IMR-90 (cell line): Measurements from ENCODE around the gene TM9SF4. TPM values are rescaled to one million over a fixed set of nuclear protein-coding genes. Genes with fewer than 3 reads are reported as not detected.

Source experiments
- ATAC-seq: fragments of 200-7000 bp; cut with Tn5 transposase; 2 replicates; pipeline ENCODE4 v1.9.1; 2020; ENCODE audit warnings: low read depth, mild to moderate bottlenecking, moderate library complexity
- BruUV-seq: library from RNA; stranded (reverse); fragments of 400-500 nt; replicated peaks from 2 replicates; lab custom pipeline; 2021; lab: Mats Ljungman, UMichigan
- CTCF ChIA-PET: fragments of 300-600 bp; formaldehyde crosslinking; extraction: SDS; loops from one replicate; lab custom pipeline; 2021; ENCODE audit warnings: antibody characterized with exemption; lab: Yijun Ruan, JAX
- POLR2A ChIA-PET: fragments of 300-600 bp; sonication (Branson Sonifier 250); formaldehyde crosslinking; loops from one replicate; lab custom pipeline; 2022; ENCODE audit warnings: antibody characterized with exemption; ENCODE audit not compliant: unreplicated experiment; lab: Charles Lee
- DNase-seq: peaks from one replicate; pipeline ENCODE4 v3.0.0; 2013
- H2AFZ ChIP-seq: replicated peaks from 2 replicates; pipeline ENCODE3; 2013; ENCODE audit warnings: low read length, mild to moderate bottlenecking; ENCODE audit not compliant: poor library complexity
- H2AK5ac ChIP-seq: 2 replicates; pipeline ENCODE4 v1.6.1; 2013; ENCODE audit warnings: low read depth, low read length, inconsistent platforms
- H2AK9ac ChIP-seq: replicated peaks from 2 replicates; pipeline ENCODE3; 2013; ENCODE audit warnings: mild to moderate bottlenecking, low read depth, low read length, moderate library complexity; ENCODE audit not compliant: poor library complexity
- H2BK120ac ChIP-seq: 2 replicates; pipeline ENCODE4 v1.6.1; 2013; ENCODE audit warnings: low read depth, low read length, inconsistent platforms
- H2BK15ac ChIP-seq: 3 replicates; pipeline ENCODE4 v1.6.1; 2013; ENCODE audit warnings: low read depth, low read length, inconsistent platforms
- H2BK20ac ChIP-seq: 2 replicates; pipeline ENCODE4 v1.6.1; 2013; ENCODE audit warnings: low read depth, mild to moderate bottlenecking, inconsistent platforms, low read length, moderate library complexity
- H2BK5ac ChIP-seq: 2 replicates; pipeline ENCODE4 v1.6.1; 2013; ENCODE audit warnings: mild to moderate bottlenecking, low read depth, low read length, inconsistent platforms; ENCODE audit not compliant: poor library complexity, severe bottlenecking
- H3K14ac ChIP-seq: replicated peaks from 2 replicates; pipeline ENCODE4 v1.6.1; 2013; ENCODE audit warnings: low read depth, low read length, inconsistent platforms
- H3K18ac ChIP-seq: 2 replicates; pipeline ENCODE4 v1.6.1; 2013; ENCODE audit warnings: low read depth, low read length, control low read depth
- H3K23ac ChIP-seq: 2 replicates; pipeline ENCODE4 v1.6.1; 2013; ENCODE audit warnings: low read depth, low read length, inconsistent platforms
- H3K27ac ChIP-seq: 2 replicates; pipeline ENCODE4 v1.5.1; 2013; ENCODE audit warnings: mild to moderate bottlenecking, control low read depth, low read length; ENCODE audit not compliant: insufficient read depth
- H3K27me3 ChIP-seq: 2 replicates; pipeline ENCODE4 v1.6.1; 2013; ENCODE audit warnings: low read length; ENCODE audit not compliant: control insufficient read depth, insufficient read depth
- H3K36me3 ChIP-seq: 2 replicates; pipeline ENCODE4 v1.6.1; 2013; ENCODE audit warnings: low read length, mixed read lengths; ENCODE audit not compliant: control insufficient read depth, insufficient read depth
- H3K4ac ChIP-seq: 2 replicates; pipeline ENCODE4 v1.6.1; 2013; ENCODE audit warnings: low read depth, low read length, inconsistent platforms
- H3K4me1 ChIP-seq: 2 replicates; pipeline ENCODE4 v1.6.1; 2013; ENCODE audit warnings: low read length, mixed read lengths; ENCODE audit not compliant: control insufficient read depth, insufficient read depth
- H3K4me2 ChIP-seq: 2 replicates; pipeline ENCODE4 v1.6.1; 2013; ENCODE audit warnings: low read depth, mild to moderate bottlenecking, control low read depth, low read length, moderate library complexity
- H3K4me3 ChIP-seq: 2 replicates; pipeline ENCODE4 v1.5.1; 2013; ENCODE audit warnings: low read depth, mild to moderate bottlenecking, control low read depth, low read length, moderate library complexity; ENCODE audit not compliant: insufficient read depth
- H3K56ac ChIP-seq: 2 replicates; pipeline ENCODE4 v1.6.1; 2013; ENCODE audit warnings: low read length, inconsistent platforms; ENCODE audit not compliant: insufficient read depth; ENCODE audit errors: extremely low read depth
- H3K79me1 ChIP-seq, 2 experiments: 2 replicates each; pipeline ENCODE4 v1.6.1; 2013; ENCODE audit warnings: low read length in 2 of 2, inconsistent platforms in 1 of 2, low read depth in 1 of 2
- H3K9ac ChIP-seq: 2 replicates; pipeline ENCODE4 v1.6.1; 2013; ENCODE audit warnings: low read depth, low read length, control low read depth
- H3K9me1 ChIP-seq: 2 replicates; pipeline ENCODE4 v1.6.1; 2013; ENCODE audit warnings: low read length, inconsistent platforms; ENCODE audit not compliant: insufficient read depth
- H3K9me3 ChIP-seq: 2 replicates; pipeline ENCODE4 v1.6.1; 2013; ENCODE audit warnings: low read length; ENCODE audit not compliant: control insufficient read depth, insufficient read depth
- H4K20me1 ChIP-seq: 2 replicates; pipeline ENCODE4 v1.6.1; 2013; ENCODE audit warnings: low read length, inconsistent platforms; ENCODE audit not compliant: insufficient read depth
- H4K5ac ChIP-seq: 2 replicates; pipeline ENCODE4 v1.6.1; 2013; ENCODE audit warnings: mild to moderate bottlenecking, low read depth, low read length, control low read depth
- H4K8ac ChIP-seq, 2 experiments: 2 replicates each; pipeline ENCODE4 v1.6.1; 2013; ENCODE audit warnings: low read depth in 2 of 2, low read length in 2 of 2, control low read depth in 1 of 2, inconsistent platforms in 1 of 2
- H4K91ac ChIP-seq: 2 replicates; pipeline ENCODE4 v1.6.1; 2013; ENCODE audit warnings: low read depth, low read length, inconsistent platforms; ENCODE audit not compliant: insufficient read depth
- BHLHE40 ChIP-seq: fragments of 150-350 bp; IDR thresholded peaks from 2 replicates; pipeline ENCODE4 v1.6.1; 2016; ENCODE audit warnings: mild to moderate bottlenecking, low read depth, low read length
- CEBPB ChIP-seq: IDR thresholded peaks from 2 replicates; pipeline ENCODE4 v1.6.1; 2012; ENCODE audit warnings: low read depth, low read length, improper control_type of control experiment
- CHD1 ChIP-seq: IDR thresholded peaks from 2 replicates; pipeline ENCODE4 v1.6.1; 2012; ENCODE audit warnings: low read depth, low read length, improper control_type of control experiment
- CTCF ChIP-seq: conservative IDR thresholded peaks from 2 replicates; pipeline ENCODE4 v1.5.1; 2012; ENCODE audit warnings: mild to moderate bottlenecking, low read depth, low read length, improper control_type of control experiment
- ELK1 ChIP-seq: fragments of 150-350 bp; IDR thresholded peaks from 2 replicates; pipeline ENCODE4 v1.6.1; 2016; ENCODE audit warnings: low read depth, mild to moderate bottlenecking, low read length, moderate library complexity, borderline replicate concordance
- FOS ChIP-seq: fragments of 150-350 bp; IDR thresholded peaks from 2 replicates; pipeline ENCODE4 v1.6.1; 2016; ENCODE audit warnings: low read depth, low read length
- MAFK ChIP-seq: IDR thresholded peaks from 2 replicates; pipeline ENCODE4 v1.6.1; 2012; ENCODE audit warnings: low read depth, low read length, improper control_type of control experiment
- MAZ ChIP-seq: IDR thresholded peaks from 2 replicates; pipeline ENCODE4 v1.6.1; 2012; ENCODE audit warnings: low read depth, mild to moderate bottlenecking, low read length, improper control_type of control experiment, moderate library complexity, borderline replicate concordance
- MXI1 ChIP-seq: IDR thresholded peaks from 2 replicates; pipeline ENCODE4 v1.6.1; 2012; ENCODE audit warnings: low read depth, mild to moderate bottlenecking, low read length, moderate library complexity, borderline replicate concordance
- NFE2L2 ChIP-seq: fragments of 150-350 bp; IDR thresholded peaks from 2 replicates; pipeline ENCODE4 v1.6.1; 2016; ENCODE audit warnings: low read depth, mild to moderate bottlenecking, low read length
- POLR2A ChIP-seq: IDR thresholded peaks from 2 replicates; pipeline ENCODE4 v1.6.1; 2012; ENCODE audit warnings: mild to moderate bottlenecking, low read depth, low read length
- RAD21 ChIP-seq: IDR thresholded peaks from 2 replicates; pipeline ENCODE4 v1.6.1; 2012; ENCODE audit warnings: low read length, improper control_type of control experiment
- RCOR1 ChIP-seq: IDR thresholded peaks from 2 replicates; pipeline ENCODE4 v1.6.1; 2012; ENCODE audit warnings: mild to moderate bottlenecking, low read length, improper control_type of control experiment; ENCODE audit not compliant: insufficient replicate concordance
- RFX5 ChIP-seq: IDR thresholded peaks from 2 replicates; pipeline ENCODE4 v1.8.0; 2012; ENCODE audit warnings: low read depth, mild to moderate bottlenecking, low read length, moderate library complexity
- SMC3 ChIP-seq: fragments of 150-350 bp; IDR thresholded peaks from 2 replicates; pipeline ENCODE4 v1.6.1; 2016; ENCODE audit warnings: low read depth, mild to moderate bottlenecking, antibody characterized with exemption, low read length, moderate library complexity
- USF2 ChIP-seq: fragments of 150-350 bp; IDR thresholded peaks from 2 replicates; pipeline ENCODE4 v1.6.1; 2017; ENCODE audit warnings: mild to moderate bottlenecking, antibody characterized with exemption, low read length, low read depth
- WGBS, 2 experiments: methylation state at CpG; one replicate each; pipeline versions ENCODE4 v1.1.5 to v1.1.7; 2013; ENCODE audit warnings: missing lambda C conversion rate in 2 of 2; ENCODE audit not compliant: insufficient read length in 1 of 2; ENCODE audit errors: extremely low coverage in 2 of 2; 5-methylcytosine and 5-hydroxymethylcytosine counted together
- dilution Hi-C: fragments of 300-500 bp; cut with HindIII; formaldehyde crosslinking; loops from one replicate; pipeline ENCODE4 v1.14.3; 2018; ENCODE audit warnings: low sequenced_read_pairs; ENCODE audit not compliant: unreplicated experiment
- in situ Hi-C: fragments of 300-500 bp; cut with MboI; formaldehyde crosslinking; loops from 3 replicates; pipeline ENCODE4 v1.14.3; 2019; ENCODE audit warnings: low sequenced_read_pairs, inconsistent platforms, mixed read lengths
- intact Hi-C: fragments of 100-400 bp; cut with micrococcal nuclease; formaldehyde crosslinking; loops from 2 replicates; pipeline ENCODE4 v1.10.0; 2022
- polyA plus RNA-seq, 3 experiments: library from polyadenylated mRNA; depleted of rRNA; stranded (reverse); fragments of >200 nt; gene quantifications; 2 replicates each; pipeline ENCODE4 v1.2.3, GENCODE V29; 2012; ENCODE audit warnings: low replicate concordance in 1 of 3
- total RNA-seq: library from RNA; depleted of rRNA; stranded (reverse); fragments of >200 nt; gene quantifications from 2 replicates; pipeline ENCODE4 v1.2.3, GENCODE V29; 2012

Gene TM9SF4
- total and polyA plus RNA-seq, 2 of the 4 experiments (the other 2 are of a cell fraction), result 35.3 to 59.1 TPM

GRCh38 chr20:32138921-32139320, 29.4 kb downstream of the TM9SF4 start:
- Histone ChIP-seq H3K18ac (no peak overlapping the region), H3K9me1 (peaks cover 21% of the 10 kb centered on the region), H3K4me1 (peaks cover 2% of the 10 kb centered on the region), H3K27ac (no peak overlapping the region), H2AFZ (no peak overlapping the region), H3K27me3 (no peaks in the 10 kb centered on the region), H3K9me3 (no peaks in the 10 kb centered on the region), H3K23ac (no peak overlapping the region), H3K4ac (no peak overlapping the region), H3K4me3 (no peak overlapping the region), H4K8ac (no peak overlapping the region), H3K9ac (no peak overlapping the region), H4K5ac (no peak overlapping the region), H2BK15ac (no peak overlapping the region), H3K79me1 (peaks cover 27 to 58% of the 10 kb centered on the region in 2 experiments), H2AK9ac (no peak overlapping the region), H4K91ac (no peak overlapping the region), H3K14ac (no peak overlapping the region), H4K20me1 (peaks cover 32% of the 10 kb centered on the region), H2BK120ac (no peak overlapping the region), H2AK5ac (no peak overlapping the region), H3K56ac (no peak overlapping the region), H2BK5ac (no peak overlapping the region), H2BK20ac (no peak overlapping the region), H3K4me2 (no peak overlapping the region), H3K36me3 (peaks cover 64% of the 10 kb centered on the region)
- TF ChIP-seq MAZ (no peak), MXI1 (no peak), SMC3 (no peak), CEBPB (no peak), MAFK (no peak), CTCF (no peak), RAD21 (no peak), USF2 (no peak), RCOR1 (no peak), FOS (no peak), BHLHE40 (no peak), RFX5 (no peak), ELK1 (no peak), CHD1 (no peak), POLR2A (no peak), NFE2L2 (no peak)
- ChIA-PET POLR2A (no interaction called here), CTCF (no interaction called here)
- intact Hi-C loops (no loop called here), in situ Hi-C loops (no loop called here), dilution Hi-C loops (no loop called here)
- 100% methylated on average over 6 of the region's 8 CpGs; no CpG with 5 or more reads in 1 of the 2 experiments for WGBS, 2 experiments
- BruUV-seq, result no TSS peak
- DNase-seq (no peak), ATAC-seq (no peak)
